CD4-positive, alpha-beta T cell treated with Interferon alpha-2 for 1 hour (primary cell): Measurements from ENCODE around the gene ANKRD24.
"Not testable (repeated sequence)": the region's sequence is repeated elsewhere in the genome, so short reads cannot be mapped to it uniquely, and the experiment has no call there.

Source experiments
- DNase-seq, 2 donors: peaks; one replicate each; pipeline ENCODE4 v3.0.0-alpha.2; 2020 to 2022

Gene ANKRD24

GRCh38 chr19:4174213-4174894, 8.1 kb upstream of the ANKRD24 start:
- DNase-seq, result no peak

- DNase-seq, result no peak
Measured at GRCh38 chr19:4174895-4175668, 7.4 kb upstream of the ANKRD24 start.

GRCh38 chr19:4175669-4175931, 6.9 kb upstream of the ANKRD24 start:
- no peak for DNase-seq

- no peak for DNase-seq
Measured at GRCh38 chr19:4177146-4177545, 5.3 kb upstream of the ANKRD24 start.

- no peak for DNase-seq
Measured at GRCh38 chr19:4178990-4179389, 3.5 kb upstream of the ANKRD24 start.

GRCh38 chr19:4181053-4181508, 1.4 kb upstream of the ANKRD24 start:
- no peak for DNase-seq

- no peak for DNase-seq
Measured at GRCh38 chr19:4183967-4184717, 1.7 kb downstream of the ANKRD24 start.

- DNase-seq, result no peak
Measured at GRCh38 chr19:4184718-4185352, 2.3 kb downstream of the ANKRD24 start.

- no peak for DNase-seq
Measured at GRCh38 chr19:4185413-4186086, 3.1 kb downstream of the ANKRD24 start.

- peak; percentile 61 to 79 for DNase-seq
Measured at GRCh38 chr19:4186087-4186993, 3.9 kb downstream of the ANKRD24 start.

- DNase-seq, result no peak
Measured at GRCh38 chr19:4187313-4188122, 5.0 kb downstream of the ANKRD24 start.

GRCh38 chr19:4189641-4190040, 7.2 kb downstream of the ANKRD24 start:
- DNase-seq, result no peak

GRCh38 chr19:4192537-4192936, 10.0 kb downstream of the ANKRD24 start:
- not testable (repeated sequence) for DNase-seq

- no peak for DNase-seq
Measured at GRCh38 chr19:4194353-4194752, 11.9 kb downstream of the ANKRD24 start.

GRCh38 chr19:4196009-4196408, 13.5 kb downstream of the ANKRD24 start:
- DNase-seq, result no peak

- no peak for DNase-seq
Measured at GRCh38 chr19:4196587-4197148, 14.2 kb downstream of the ANKRD24 start.

GRCh38 chr19:4197228-4197624, 14.7 kb downstream of the ANKRD24 start:
- DNase-seq, result no peak

GRCh38 chr19:4197625-4198466, 15.4 kb downstream of the ANKRD24 start:
- DNase-seq, result no peak

- no peak for DNase-seq
Measured at GRCh38 chr19:4198467-4199126, 16.1 kb downstream of the ANKRD24 start.
